IMR-90 (cell line): Measurements from ENCODE around the gene SMIM41. TPM values are rescaled to one million over a fixed set of nuclear protein-coding genes. Genes with fewer than 3 reads are reported as not detected.

ENCODE experiments used
- ATAC-seq: fragments of 200-7000 bp; cut with Tn5 transposase; 2 replicates; pipeline ENCODE4 v1.9.1; 2020; ENCODE audit warnings: low read depth, mild to moderate bottlenecking, moderate library complexity
- BruUV-seq: library from RNA; stranded (reverse); fragments of 400-500 nt; replicated peaks from 2 replicates; lab custom pipeline; 2021; lab: Mats Ljungman, UMichigan
- CTCF ChIA-PET: fragments of 300-600 bp; formaldehyde crosslinking; extraction: SDS; loops from one replicate; lab custom pipeline; 2021; ENCODE audit warnings: antibody characterized with exemption; lab: Yijun Ruan, JAX
- POLR2A ChIA-PET: fragments of 300-600 bp; sonication (Branson Sonifier 250); formaldehyde crosslinking; loops from one replicate; lab custom pipeline; 2022; ENCODE audit warnings: antibody characterized with exemption; ENCODE audit not compliant: unreplicated experiment; lab: Charles Lee
- DNase-seq: peaks from one replicate; pipeline ENCODE4 v3.0.0; 2013
- H2AFZ ChIP-seq: replicated peaks from 2 replicates; pipeline ENCODE3; 2013; ENCODE audit warnings: low read length, mild to moderate bottlenecking; ENCODE audit not compliant: poor library complexity
- H2AK5ac ChIP-seq: 2 replicates; pipeline ENCODE4 v1.6.1; 2013; ENCODE audit warnings: low read depth, low read length, inconsistent platforms
- H2AK9ac ChIP-seq: replicated peaks from 2 replicates; pipeline ENCODE3; 2013; ENCODE audit warnings: mild to moderate bottlenecking, low read depth, low read length, moderate library complexity; ENCODE audit not compliant: poor library complexity
- H2BK120ac ChIP-seq: 2 replicates; pipeline ENCODE4 v1.6.1; 2013; ENCODE audit warnings: low read depth, low read length, inconsistent platforms
- H2BK15ac ChIP-seq: 3 replicates; pipeline ENCODE4 v1.6.1; 2013; ENCODE audit warnings: low read depth, low read length, inconsistent platforms
- H2BK20ac ChIP-seq: 2 replicates; pipeline ENCODE4 v1.6.1; 2013; ENCODE audit warnings: low read depth, mild to moderate bottlenecking, inconsistent platforms, low read length, moderate library complexity
- H2BK5ac ChIP-seq: 2 replicates; pipeline ENCODE4 v1.6.1; 2013; ENCODE audit warnings: mild to moderate bottlenecking, low read depth, low read length, inconsistent platforms; ENCODE audit not compliant: poor library complexity, severe bottlenecking
- H3K14ac ChIP-seq: replicated peaks from 2 replicates; pipeline ENCODE4 v1.6.1; 2013; ENCODE audit warnings: low read depth, low read length, inconsistent platforms
- H3K18ac ChIP-seq: 2 replicates; pipeline ENCODE4 v1.6.1; 2013; ENCODE audit warnings: low read depth, low read length, control low read depth
- H3K23ac ChIP-seq: 2 replicates; pipeline ENCODE4 v1.6.1; 2013; ENCODE audit warnings: low read depth, low read length, inconsistent platforms
- H3K27ac ChIP-seq: 2 replicates; pipeline ENCODE4 v1.5.1; 2013; ENCODE audit warnings: mild to moderate bottlenecking, control low read depth, low read length; ENCODE audit not compliant: insufficient read depth
- H3K27me3 ChIP-seq: 2 replicates; pipeline ENCODE4 v1.6.1; 2013; ENCODE audit warnings: low read length; ENCODE audit not compliant: control insufficient read depth, insufficient read depth
- H3K36me3 ChIP-seq: 2 replicates; pipeline ENCODE4 v1.6.1; 2013; ENCODE audit warnings: low read length, mixed read lengths; ENCODE audit not compliant: control insufficient read depth, insufficient read depth
- H3K4ac ChIP-seq: 2 replicates; pipeline ENCODE4 v1.6.1; 2013; ENCODE audit warnings: low read depth, low read length, inconsistent platforms
- H3K4me1 ChIP-seq: 2 replicates; pipeline ENCODE4 v1.6.1; 2013; ENCODE audit warnings: low read length, mixed read lengths; ENCODE audit not compliant: control insufficient read depth, insufficient read depth
- H3K4me2 ChIP-seq: 2 replicates; pipeline ENCODE4 v1.6.1; 2013; ENCODE audit warnings: low read depth, mild to moderate bottlenecking, control low read depth, low read length, moderate library complexity
- H3K4me3 ChIP-seq: 2 replicates; pipeline ENCODE4 v1.5.1; 2013; ENCODE audit warnings: low read depth, mild to moderate bottlenecking, control low read depth, low read length, moderate library complexity; ENCODE audit not compliant: insufficient read depth
- H3K56ac ChIP-seq: 2 replicates; pipeline ENCODE4 v1.6.1; 2013; ENCODE audit warnings: low read length, inconsistent platforms; ENCODE audit not compliant: insufficient read depth; ENCODE audit errors: extremely low read depth
- H3K79me1 ChIP-seq, 2 experiments: 2 replicates each; pipeline ENCODE4 v1.6.1; 2013; ENCODE audit warnings: low read length in 2 of 2, inconsistent platforms in 1 of 2, low read depth in 1 of 2
- H3K9ac ChIP-seq: 2 replicates; pipeline ENCODE4 v1.6.1; 2013; ENCODE audit warnings: low read depth, low read length, control low read depth
- H3K9me1 ChIP-seq: 2 replicates; pipeline ENCODE4 v1.6.1; 2013; ENCODE audit warnings: low read length, inconsistent platforms; ENCODE audit not compliant: insufficient read depth
- H3K9me3 ChIP-seq: 2 replicates; pipeline ENCODE4 v1.6.1; 2013; ENCODE audit warnings: low read length; ENCODE audit not compliant: control insufficient read depth, insufficient read depth
- H4K20me1 ChIP-seq: 2 replicates; pipeline ENCODE4 v1.6.1; 2013; ENCODE audit warnings: low read length, inconsistent platforms; ENCODE audit not compliant: insufficient read depth
- H4K5ac ChIP-seq: 2 replicates; pipeline ENCODE4 v1.6.1; 2013; ENCODE audit warnings: mild to moderate bottlenecking, low read depth, low read length, control low read depth
- H4K8ac ChIP-seq, 2 experiments: 2 replicates each; pipeline ENCODE4 v1.6.1; 2013; ENCODE audit warnings: low read depth in 2 of 2, low read length in 2 of 2, control low read depth in 1 of 2, inconsistent platforms in 1 of 2
- H4K91ac ChIP-seq: 2 replicates; pipeline ENCODE4 v1.6.1; 2013; ENCODE audit warnings: low read depth, low read length, inconsistent platforms; ENCODE audit not compliant: insufficient read depth
- CEBPB ChIP-seq: IDR thresholded peaks from 2 replicates; pipeline ENCODE4 v1.6.1; 2012; ENCODE audit warnings: low read depth, low read length, improper control_type of control experiment
- MAFK ChIP-seq: IDR thresholded peaks from 2 replicates; pipeline ENCODE4 v1.6.1; 2012; ENCODE audit warnings: low read depth, low read length, improper control_type of control experiment
- RFX5 ChIP-seq: IDR thresholded peaks from 2 replicates; pipeline ENCODE4 v1.8.0; 2012; ENCODE audit warnings: low read depth, mild to moderate bottlenecking, low read length, moderate library complexity
- WGBS, 2 experiments: methylation state at CpG; one replicate each; pipeline versions ENCODE4 v1.1.5 to v1.1.7; 2013; ENCODE audit warnings: missing lambda C conversion rate in 2 of 2; ENCODE audit not compliant: insufficient read length in 1 of 2; ENCODE audit errors: extremely low coverage in 2 of 2; 5-methylcytosine and 5-hydroxymethylcytosine counted together
- dilution Hi-C: fragments of 300-500 bp; cut with HindIII; formaldehyde crosslinking; loops from one replicate; pipeline ENCODE4 v1.14.3; 2018; ENCODE audit warnings: low sequenced_read_pairs; ENCODE audit not compliant: unreplicated experiment
- in situ Hi-C: fragments of 300-500 bp; cut with MboI; formaldehyde crosslinking; loops from 3 replicates; pipeline ENCODE4 v1.14.3; 2019; ENCODE audit warnings: low sequenced_read_pairs, inconsistent platforms, mixed read lengths
- intact Hi-C: fragments of 100-400 bp; cut with micrococcal nuclease; formaldehyde crosslinking; loops from 2 replicates; pipeline ENCODE4 v1.10.0; 2022
- polyA plus RNA-seq, 3 experiments: library from polyadenylated mRNA; depleted of rRNA; stranded (reverse); fragments of >200 nt; gene quantifications; 2 replicates each; pipeline ENCODE4 v1.2.3, GENCODE V29; 2012; ENCODE audit warnings: low replicate concordance in 1 of 3
- total RNA-seq: library from RNA; depleted of rRNA; stranded (reverse); fragments of >200 nt; gene quantifications from 2 replicates; pipeline ENCODE4 v1.2.3, GENCODE V29; 2012

The SMIM41 gene
- total and polyA plus RNA-seq, 2 of the 4 experiments (the other 2 are of a cell fraction) = not detected

DNA sequence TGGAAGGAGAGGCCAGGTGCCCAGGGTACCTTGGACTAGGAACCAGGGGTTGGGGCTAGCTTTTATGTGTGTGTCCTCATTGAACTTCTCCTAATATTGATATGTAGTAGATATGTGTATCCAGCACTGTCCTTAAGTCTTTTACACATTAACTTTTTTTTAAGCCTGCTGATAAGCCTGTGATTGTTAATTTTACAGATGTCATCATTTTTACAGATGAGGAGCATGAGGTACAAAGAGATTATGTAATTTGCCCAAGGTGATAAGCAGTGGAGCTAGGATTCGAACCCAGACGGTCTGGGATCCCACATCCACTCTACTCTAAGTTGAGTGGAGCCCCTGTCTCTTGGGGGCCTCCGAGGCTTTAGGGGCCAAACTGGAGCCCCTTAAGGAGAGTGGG is 38.5 kb upstream of the SMIM41 start:
- Histone ChIP-seq H3K4ac (no peak overlapping the region), H4K91ac (no peak overlapping the region), H2AK5ac (no peak overlapping the region), H3K56ac (no peak overlapping the region), H2BK15ac (no peak overlapping the region), H3K9me1 (peaks cover 30% of the 10 kb centered on the region), H3K79me1 (peaks cover 13 to 74% of the 10 kb centered on the region in 2 experiments; a peak in 3 of 4 replicates), H3K36me3 (peaks cover 3% of the 10 kb centered on the region; the same call in 1 of the 2 replicates), H3K4me3 (no peak overlapping the region), H4K5ac (no peak overlapping the region), H3K9me3 (no peaks in the 10 kb centered on the region), H2BK20ac (no peak overlapping the region), H3K4me2 (no peak overlapping the region), H2AFZ (no peak overlapping the region), H3K9ac (no peak overlapping the region), H3K18ac (no peak overlapping the region), H3K27me3 (no peaks in the 10 kb centered on the region), H3K27ac (no peak overlapping the region), H2AK9ac (no peak overlapping the region), H2BK120ac (no peak overlapping the region), H4K8ac (no peak overlapping the region), H3K14ac (no peak overlapping the region), H2BK5ac (no peak overlapping the region), H3K23ac (no peak overlapping the region), H4K20me1 (peaks cover 38% of the 10 kb centered on the region), H3K4me1 (peaks cover 3% of the 10 kb centered on the region)
- WGBS, 2 experiments = no CpG with 5 or more reads among the region's 3 CpGs
- ATAC-seq = no peak
- intact Hi-C loops = no loop called here
- no TSS peak for BruUV-seq
- DNase-seq = no peak
- TF ChIP-seq MAFK (peak; percentile 46), CEBPB (no peak), RFX5 (no peak)
- POLR2A ChIA-PET = no interaction called here
- dilution Hi-C loops = no loop called here
- in situ Hi-C loops = no loop called here
- CTCF ChIA-PET = no interaction called here
